Nephron progenitor cell (in vitro differentiated cells): ENCODE results near the gene EXTL2.
A peak's percentile ranks its signal among the peaks of the same experiment; 100 is the strongest.
"Not testable (repeated sequence)": the region's sequence is repeated elsewhere in the genome, so short reads cannot be mapped to it uniquely, and the experiment has no call there.

Experiments
- DNase-seq: peaks from one replicate; pipeline ENCODE4 v3.0.0; 2021
- H3K27ac Mint-ChIP-seq: 2 replicates; pipeline ENCODE4 v1.8.0; 2021; ENCODE audit warnings: mild to moderate bottlenecking, moderate library complexity, mixed read lengths
- H3K27me3 Mint-ChIP-seq: 2 replicates; pipeline ENCODE4 v1.8.0; 2021; ENCODE audit warnings: mild to moderate bottlenecking, low read depth, mixed read lengths; ENCODE audit not compliant: poor library complexity
- H3K36me3 Mint-ChIP-seq: 2 replicates; pipeline ENCODE4 v1.8.0; 2021; ENCODE audit warnings: low read depth, mixed read lengths
- H3K4me1 Mint-ChIP-seq: 2 replicates; pipeline ENCODE4 v1.8.0; 2021; ENCODE audit warnings: mixed read lengths
- H3K4me3 Mint-ChIP-seq: 2 replicates; pipeline ENCODE4 v1.8.0; 2021; ENCODE audit warnings: mild to moderate bottlenecking, moderate library complexity, mixed read lengths
- H3K9me3 Mint-ChIP-seq: 2 replicates; pipeline ENCODE4 v1.8.0; 2021; ENCODE audit warnings: mild to moderate bottlenecking, moderate library complexity, mixed read lengths
- TF ChIP-seq, protein P1 (sequence below): fragments of 200-600 bp; sonication (generic); IDR thresholded peaks from 2 replicates; pipeline ENCODE4 v1.5.0; 2021; ENCODE audit warnings: antibody characterized with exemption

The EXTL2 gene

DNA sequence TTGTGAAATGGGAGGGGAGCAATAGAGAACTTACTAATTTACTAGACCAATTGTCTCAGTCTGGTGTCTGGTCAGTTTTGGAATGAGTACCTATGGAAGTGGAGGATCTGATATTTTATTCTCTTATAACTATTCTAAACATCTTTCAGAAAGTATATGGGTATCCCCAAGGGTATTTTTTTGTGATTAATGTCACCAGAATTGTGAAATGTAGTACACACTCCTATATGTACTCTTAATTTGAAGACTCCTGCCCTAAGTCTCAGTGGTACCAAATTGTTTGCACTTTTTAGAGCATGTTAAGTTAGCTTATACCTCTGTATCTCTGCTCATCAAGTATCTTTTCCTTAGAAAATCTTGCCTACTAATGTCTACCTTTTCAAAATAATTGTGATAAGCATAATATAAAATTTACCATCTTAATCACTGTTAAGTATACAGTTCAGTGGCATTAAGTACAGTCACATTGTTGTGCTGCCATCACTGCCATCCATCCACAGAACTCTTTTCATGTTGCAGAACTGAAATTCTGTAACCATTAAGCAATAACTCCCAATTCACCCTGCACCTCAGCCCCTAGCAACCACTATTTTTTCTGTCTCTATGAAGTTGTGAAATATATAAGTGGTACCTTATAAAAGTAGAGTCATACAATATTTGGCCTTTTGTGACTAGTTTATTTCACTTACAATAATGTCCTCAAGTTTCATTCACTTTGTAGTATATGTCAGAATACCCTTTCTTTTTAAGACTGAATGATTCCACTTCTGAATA, 41.7 kb upstream of the EXTL2 start:
- H3K36me3 Mint-ChIP-seq = peaks cover 77% of the 10 kb centered on the region
- TF ChIP-seq, protein P1, sequence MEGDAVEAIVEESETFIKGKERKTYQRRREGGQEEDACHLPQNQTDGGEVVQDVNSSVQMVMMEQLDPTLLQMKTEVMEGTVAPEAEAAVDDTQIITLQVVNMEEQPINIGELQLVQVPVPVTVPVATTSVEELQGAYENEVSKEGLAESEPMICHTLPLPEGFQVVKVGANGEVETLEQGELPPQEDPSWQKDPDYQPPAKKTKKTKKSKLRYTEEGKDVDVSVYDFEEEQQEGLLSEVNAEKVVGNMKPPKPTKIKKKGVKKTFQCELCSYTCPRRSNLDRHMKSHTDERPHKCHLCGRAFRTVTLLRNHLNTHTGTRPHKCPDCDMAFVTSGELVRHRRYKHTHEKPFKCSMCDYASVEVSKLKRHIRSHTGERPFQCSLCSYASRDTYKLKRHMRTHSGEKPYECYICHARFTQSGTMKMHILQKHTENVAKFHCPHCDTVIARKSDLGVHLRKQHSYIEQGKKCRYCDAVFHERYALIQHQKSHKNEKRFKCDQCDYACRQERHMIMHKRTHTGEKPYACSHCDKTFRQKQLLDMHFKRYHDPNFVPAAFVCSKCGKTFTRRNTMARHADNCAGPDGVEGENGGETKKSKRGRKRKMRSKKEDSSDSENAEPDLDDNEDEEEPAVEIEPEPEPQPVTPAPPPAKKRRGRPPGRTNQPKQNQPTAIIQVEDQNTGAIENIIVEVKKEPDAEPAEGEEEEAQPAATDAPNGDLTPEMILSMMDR = no peak
- DNase-seq = no peak

DNA sequence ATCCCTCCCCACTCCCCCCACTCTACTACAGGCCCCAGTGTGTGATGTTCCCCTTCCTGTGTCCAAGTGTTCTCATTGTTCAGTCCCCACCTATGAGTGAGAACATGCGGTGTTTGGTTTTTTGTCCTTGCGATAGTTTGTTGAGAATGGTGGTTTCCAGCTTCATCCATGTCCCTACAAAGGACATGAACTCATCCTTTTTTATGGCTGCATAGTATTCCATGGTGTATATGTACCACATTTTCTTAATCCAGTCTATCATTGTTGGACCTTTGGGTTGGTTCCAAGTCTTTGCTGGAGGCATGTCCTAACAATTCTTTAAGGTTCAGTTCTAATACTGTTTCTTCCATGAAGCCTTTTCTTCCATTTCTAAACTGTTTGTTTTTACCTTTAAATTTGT, 38.9 kb upstream of the EXTL2 start:
- not testable (repeated sequence) for H3K9me3 Mint-ChIP-seq, H3K4me1 Mint-ChIP-seq, H3K27me3 Mint-ChIP-seq, H3K27ac Mint-ChIP-seq, DNase-seq, H3K4me3 Mint-ChIP-seq
- peaks cover 59% of the 10 kb centered on the region for H3K36me3 Mint-ChIP-seq

More for the DNA sequence above, 41.7 kb upstream of the EXTL2 start:
- Mint-ChIP-seq H3K27me3 (no peaks in the 10 kb centered on the region), H3K9me3 (peaks cover 10% of the 10 kb centered on the region), H3K27ac (no peak overlapping the region), H3K4me3 (no peak overlapping the region), H3K4me1 (no peaks in the 10 kb centered on the region)

- no peak for DNase-seq
- Mint-ChIP-seq H3K27ac (peak overlapping the region; percentile 10), H3K4me3 (no peak overlapping the region), H3K9me3 (no peaks in the 10 kb centered on the region), H3K4me1 (no peaks in the 10 kb centered on the region), H3K27me3 (no peaks in the 10 kb centered on the region), H3K36me3 (peaks cover 41% of the 10 kb centered on the region)
- TF ChIP-seq, protein P1 = no peak
These were observed 37.1 kb upstream of the EXTL2 start for GRCh38 chr1:100931716-100932115.

GRCh38 chr1:100930494-100930893, 35.9 kb upstream of the EXTL2 start:
- no peak overlapping the region for H3K27ac Mint-ChIP-seq
- H3K4me3 Mint-ChIP-seq = no peak overlapping the region
- no peaks in the 10 kb centered on the region for H3K4me1 Mint-ChIP-seq
- TF ChIP-seq, protein P1 = no peak
- peaks cover 39% of the 10 kb centered on the region for H3K36me3 Mint-ChIP-seq
- no peaks in the 10 kb centered on the region for H3K9me3 Mint-ChIP-seq
- DNase-seq = no peak
- H3K27me3 Mint-ChIP-seq = no peaks in the 10 kb centered on the region

DNA sequence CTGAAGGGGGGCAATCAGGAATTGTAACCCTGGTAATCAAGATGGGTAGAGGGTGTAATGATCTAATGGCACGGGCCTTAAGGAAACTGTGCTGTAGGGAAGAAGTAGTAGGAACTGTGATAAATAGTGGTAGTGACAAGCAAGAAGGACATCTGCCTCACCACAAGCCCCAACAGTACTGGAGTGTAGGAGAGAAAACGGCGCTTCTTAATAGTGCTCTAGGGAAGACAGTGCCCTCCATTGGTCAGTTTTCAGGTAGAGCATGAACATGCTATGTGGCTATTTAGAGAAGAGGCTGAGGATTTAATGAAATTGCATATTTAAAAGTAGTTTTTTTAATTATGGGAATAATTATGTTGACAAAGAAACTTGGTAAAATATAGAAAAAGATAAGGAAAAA, 33.5 kb upstream of the EXTL2 start:
- no peaks in the 10 kb centered on the region for H3K27me3 Mint-ChIP-seq
- TF ChIP-seq, protein P1 = no peak
- peaks cover 43% of the 10 kb centered on the region for H3K36me3 Mint-ChIP-seq
- no peak overlapping the region for H3K27ac Mint-ChIP-seq
- H3K9me3 Mint-ChIP-seq = no peaks in the 10 kb centered on the region
- no peak overlapping the region for H3K4me3 Mint-ChIP-seq
- no peaks in the 10 kb centered on the region for H3K4me1 Mint-ChIP-seq
- DNase-seq = no peak

GRCh38 chr1:100927276-100927675, 32.6 kb upstream of the EXTL2 start:
- TF ChIP-seq, protein P1 = no peak
- H3K9me3 Mint-ChIP-seq = no peaks in the 10 kb centered on the region
- no peak for DNase-seq
- no peaks in the 10 kb centered on the region for H3K27me3 Mint-ChIP-seq
- no peak overlapping the region for H3K4me3 Mint-ChIP-seq
- H3K27ac Mint-ChIP-seq = no peak overlapping the region
- no peaks in the 10 kb centered on the region for H3K4me1 Mint-ChIP-seq
- H3K36me3 Mint-ChIP-seq = peaks cover 40% of the 10 kb centered on the region
